A549 (cell line): ENCODE data around the gene CIROP. TPM values are rescaled to one million over a fixed set of nuclear protein-coding genes. Genes with fewer than 3 reads are reported as not detected.

Experiments used
- ATAC-seq, 2 experiments: fragments of 200-7000 bp in 1 of 2; fragments of >200 bp in 1 of 2; cut with Nextera tagmentation in 1 of 2; cut with Tn5 transposase in 1 of 2; 3 replicates each; pipeline versions ENCODE4 v1.8.0 to v1.9.1; 2018 to 2020; ENCODE audit warnings: mild to moderate bottlenecking in 1 of 2, moderate library complexity in 1 of 2
- CTCF ChIA-PET: fragments of 300-600 bp; sonication (Branson Sonifier 250); formaldehyde crosslinking; extraction: SDS; loops from one replicate; lab custom pipeline; 2021; ENCODE audit warnings: antibody characterized with exemption, inconsistent platforms; lab: Yijun Ruan, JAX
- POLR2A ChIA-PET: fragments of 350-600 bp; formaldehyde crosslinking; extraction: SDS; loops from one replicate; lab custom pipeline; 2021; ENCODE audit warnings: antibody characterized with exemption, inconsistent platforms; lab: Yijun Ruan, JAX
- DNase-seq, 2 experiments: peaks; one replicate each; pipeline versions ENCODE4 v3.0.0 to v3.0.0-alpha.2; 2011 to 2016; ENCODE audit warnings: low read depth in 1 of 2, low spot score in 1 of 2
- FAIRE-seq: peaks from 2 replicates; lab custom pipeline; 2011; peaks lifted over from hg19 to GRCh38; lab: Jason Lieb, UNC
- H3K27ac ChIP-seq, 2 experiments: fragments of >200 bp; sonication (Bioruptor Twin); formaldehyde crosslinking; 3 replicates each; pipeline ENCODE4 v1.5.1; 2016 to 2017
- H3K4me1 ChIP-seq: fragments of >200 bp; sonication (Bioruptor Twin); formaldehyde crosslinking; 3 replicates; pipeline ENCODE4 v1.6.1; 2016
- H3K4me2 ChIP-seq: fragments of >200 bp; sonication (Bioruptor Twin); formaldehyde crosslinking; 3 replicates; pipeline ENCODE4 v1.6.1; 2016
- H3K4me3 ChIP-seq: fragments of >200 bp; sonication (Bioruptor Twin); formaldehyde crosslinking; 3 replicates; pipeline ENCODE4 v1.5.1; 2016
- H3K9me3 ChIP-seq: fragments of >200 bp; sonication (Bioruptor Twin); formaldehyde crosslinking; 3 replicates; pipeline ENCODE4 v1.6.1; 2016
- ATOH8 ChIP-seq: fragments of 250-450 bp; sonication (Bioruptor Pico); IDR thresholded peaks from 2 replicates; pipeline ENCODE4 v1.5.0; 2020; ENCODE audit warnings: low read depth, mild to moderate bottlenecking, moderate library complexity
- BCL3 ChIP-seq: fragments of >200 bp; sonication (Bioruptor Twin); formaldehyde crosslinking; IDR thresholded peaks from 3 replicates; pipeline ENCODE4 v1.6.1; 2016
- BHLHE40 ChIP-seq: IDR thresholded peaks from 2 replicates; pipeline ENCODE4 v1.6.1; 2012; ENCODE audit warnings: low read depth, low read length, inconsistent platforms
- CBX2 ChIP-seq: fragments of 200-600 bp; sonication (generic); IDR thresholded peaks from 2 replicates; pipeline ENCODE4 v1.6.1; 2016; ENCODE audit warnings: low read depth, mild to moderate bottlenecking, borderline replicate concordance
- CEBPB ChIP-seq, 2 experiments: fragments of >200 bp in 1 of 2; sonication (Bioruptor Twin) in 1 of 2; formaldehyde crosslinking in 1 of 2; IDR thresholded peaks; 2 replicates each; pipeline ENCODE4 v1.6.1; 2012 to 2016
- CHD2 ChIP-seq: fragments of 150-350 bp; IDR thresholded peaks from 2 replicates; pipeline ENCODE4 v1.6.1; 2014; ENCODE audit warnings: low read length; ENCODE audit not compliant: partially characterized antibody
- CHD4 ChIP-seq: fragments of 200-600 bp; sonication (generic); IDR thresholded peaks from 2 replicates; pipeline ENCODE4 v1.6.1; 2016; ENCODE audit warnings: antibody characterized with exemption, mild to moderate bottlenecking, borderline replicate concordance
- CTCF ChIP-seq: fragments of >200 bp; sonication (Bioruptor Twin); formaldehyde crosslinking; IDR thresholded peaks from 3 replicates; pipeline ENCODE4 v1.5.1; 2016
- EHF ChIP-seq: fragments of 250-450 bp; sonication (Bioruptor Pico); IDR thresholded peaks from 2 replicates; pipeline ENCODE4 v1.5.0; 2020; ENCODE audit warnings: mild to moderate bottlenecking
- ELK1 ChIP-seq: fragments of 150-350 bp; IDR thresholded peaks from 2 replicates; pipeline ENCODE4 v1.6.1; 2014; ENCODE audit warnings: low read depth, mild to moderate bottlenecking, low read length
- EP300 ChIP-seq, 2 experiments: fragments of >200 bp; sonication (Bioruptor Twin); formaldehyde crosslinking; IDR thresholded peaks; 2 replicates in 1 of 2; 3 replicates in 1 of 2; pipeline ENCODE4 v1.6.1; 2016 to 2017
- FOSL2 ChIP-seq, 2 experiments: fragments of 450-650 bp in 1 of 2; fragments of >200 bp in 1 of 2; sonication (Bioruptor Twin) in 1 of 2; formaldehyde crosslinking; IDR thresholded peaks; 2 replicates each; pipeline versions ENCODE4 v1.5.0 to v1.6.1; 2016 to 2020; ENCODE audit warnings: mild to moderate bottlenecking in 1 of 2, moderate library complexity in 1 of 2
- FOXS1 ChIP-seq: fragments of 250-450 bp; sonication (Bioruptor Pico); IDR thresholded peaks from 2 replicates; pipeline ENCODE4 v1.5.0; 2020; ENCODE audit warnings: mild to moderate bottlenecking, moderate library complexity
- GATA3 ChIP-seq: IDR thresholded peaks from 2 replicates; pipeline ENCODE4 v1.6.1; 2012; ENCODE audit warnings: borderline replicate concordance
- HES2 ChIP-seq: fragments of >200 bp; sonication (Bioruptor Twin); formaldehyde crosslinking; IDR thresholded peaks from 2 replicates; pipeline ENCODE4 v1.6.1; 2016
- HMGXB4 ChIP-seq: fragments of 250-450 bp; sonication (Bioruptor Pico); IDR thresholded peaks from 2 replicates; pipeline ENCODE4 v1.5.0; 2021; ENCODE audit warnings: mild to moderate bottlenecking, moderate library complexity, borderline replicate concordance
- HOXB5 ChIP-seq: fragments of 250-450 bp; sonication (Bioruptor Pico); IDR thresholded peaks from 2 replicates; pipeline ENCODE4 v1.5.0; 2020; ENCODE audit warnings: mild to moderate bottlenecking, moderate library complexity
- JUN ChIP-seq, 2 experiments: fragments of >200 bp; sonication (Bioruptor Twin); formaldehyde crosslinking; IDR thresholded peaks; 2 replicates in 1 of 2; 3 replicates in 1 of 2; pipeline ENCODE4 v1.6.1; 2016 to 2017
- JUNB ChIP-seq: fragments of >200 bp; sonication (Bioruptor Twin); formaldehyde crosslinking; IDR thresholded peaks from 2 replicates; pipeline ENCODE4 v1.6.1; 2016
- MAZ ChIP-seq: fragments of 150-350 bp; IDR thresholded peaks from 2 replicates; pipeline ENCODE4 v1.6.1; 2014; ENCODE audit warnings: antibody characterized with exemption, low read depth, low read length, borderline replicate concordance
- NPAS2 ChIP-seq: fragments of 250-450 bp; sonication (Bioruptor Pico); IDR thresholded peaks from 2 replicates; pipeline ENCODE4 v1.8.0; 2022; ENCODE audit warnings: mild to moderate bottlenecking, moderate library complexity, borderline replicate concordance
- NR3C1 ChIP-seq: fragments of >200 bp; sonication (Bioruptor Twin); formaldehyde crosslinking; IDR thresholded peaks from 3 replicates; pipeline ENCODE4 v1.6.1; 2017
- PBX3 ChIP-seq: IDR thresholded peaks from 2 replicates; pipeline ENCODE4 v1.6.1; 2012
- POLR2A ChIP-seq: IDR thresholded peaks from 2 replicates; pipeline ENCODE4 v1.6.1; 2012; ENCODE audit warnings: mild to moderate bottlenecking, low read length
- RCOR1 ChIP-seq: fragments of 150-350 bp; IDR thresholded peaks from 2 replicates; pipeline ENCODE4 v1.6.1; 2014; ENCODE audit warnings: antibody characterized with exemption, low read length, low read depth
- RFX5 ChIP-seq: fragments of 450-650 bp; IDR thresholded peaks from 2 replicates; pipeline ENCODE4 v1.7.1; 2014; ENCODE audit warnings: antibody characterized with exemption, mild to moderate bottlenecking, moderate library complexity
- TFCP2L1 ChIP-seq: fragments of 250-450 bp; sonication (Bioruptor Pico); IDR thresholded peaks from 2 replicates; pipeline ENCODE4 v1.5.0; 2021; ENCODE audit warnings: mild to moderate bottlenecking
- TP53 ChIP-seq: fragments of 250-450 bp; sonication (Bioruptor Pico); IDR thresholded peaks from 2 replicates; pipeline ENCODE4 v1.5.0; 2021; ENCODE audit warnings: mild to moderate bottlenecking, moderate library complexity
- ZC3H11A ChIP-seq: fragments of 450-650 bp; IDR thresholded peaks from 2 replicates; pipeline ENCODE4 v1.6.1; 2014; ENCODE audit warnings: antibody characterized with exemption, mild to moderate bottlenecking
- ZFP36 ChIP-seq: fragments of 450-650 bp; IDR thresholded peaks from 2 replicates; pipeline ENCODE4 v1.6.1; 2014; ENCODE audit warnings: borderline replicate concordance; ENCODE audit not compliant: partially characterized antibody
- ZNF302 ChIP-seq: fragments of 250-450 bp; sonication (Bioruptor Pico); IDR thresholded peaks from 2 replicates; pipeline ENCODE4 v1.9.0; 2021; ENCODE audit warnings: inconsistent platforms, mild to moderate bottlenecking, moderate library complexity
- WGBS: methylation state at CpG from one replicate; pipeline ENCODE4 v1.1.6; 2017; ENCODE audit errors: missing lambda C conversion rate; 5-methylcytosine and 5-hydroxymethylcytosine counted together
- polyA plus RNA-seq, 4 experiments: library from polyadenylated mRNA; depleted of rRNA in 3 of 4; stranded (reverse); fragments of >200 nt; fragmentation: RNase III in 1 of 4; extraction: RNeasy Plus Mini Kit Qiagen cat#74134 plus additional on column Dnase treatment in 1 of 4; gene quantifications; 2 replicates in 3 of 4; 3 replicates in 1 of 4; pipeline ENCODE4 v1.2.3, GENCODE V29; 2011 to 2017

Gene CIROP
- polyA plus RNA-seq, 2 of the 4 experiments (the other 2 are of a cell fraction) = not detected

- DNase-seq = no peak
- CTCF ChIA-PET = interaction anchor here (0.8 to 9.2 kb wide), 8 partner anchors 8 to 107 kb away, joined by 3 to 141 read pairs (median 38); partner anchors contain the start of genes ACIN1 and C14orf119
- ATAC-seq = no peak
- Histone ChIP-seq H3K4me1 (peaks cover 44% of the 10 kb centered on the region), H3K27ac (peak overlapping the region; percentile 71 to 86), H3K4me2 (peak overlapping the region; percentile 75; the same call in 2 of the 3 replicates), H3K4me3 (no peak overlapping the region), H3K9me3 (no peaks in the 10 kb centered on the region)
- FAIRE-seq = no peak
- TF ChIP-seq JUN (IDR thresholded peaks at IDR 0.05) = no peak
- TF ChIP-seq ATOH8 (CRISPR knock-in tag) = no peak
- TF ChIP-seq RCOR1 = no peak
- TF ChIP-seq TFCP2L1 (CRISPR knock-in tag) = no peak
- TF ChIP-seq BHLHE40 = no peak
- no peak for TF ChIP-seq CHD4
- TF ChIP-seq BCL3 = no peak
- TF ChIP-seq CBX2 = no peak
- TF ChIP-seq HES2 = no peak
- no peak for TF ChIP-seq ZC3H11A
- TF ChIP-seq PBX3 = no peak
- no peak for TF ChIP-seq NR3C1
- TF ChIP-seq ZFP36 = no peak
- TF ChIP-seq FOXS1 (CRISPR knock-in tag) = no peak
- TF ChIP-seq NPAS2 (CRISPR knock-in tag) = no peak
- no peak for TF ChIP-seq TP53 (CRISPR knock-in tag)
- no peak for TF ChIP-seq HMGXB4 (CRISPR knock-in tag)
- no peak for TF ChIP-seq HOXB5 (CRISPR knock-in tag)
- WGBS = 90% methylated on average over 2 of the region's 2 CpGs
- POLR2A ChIA-PET = interaction anchor here (1.7 kb wide), 1 partner anchor 15 kb away, joined by 10 read pairs; the partner anchor contains the start of genes ACIN1 and C14orf119
Observed at GRCh38 chr14:23079716-23080115, 25.1 kb downstream of the CIROP start.

- 0 out of 3 replicates have a peak overlapping the region, but pooled peaks have one; percentile 14 for H3K4me3 ChIP-seq
- H3K4me1 ChIP-seq = peaks cover 44% of the 10 kb centered on the region
- peak; percentile 95 to 96 for ATAC-seq
- no peaks in the 10 kb centered on the region for H3K9me3 ChIP-seq
- peak overlapping the region; percentile 71 to 86 for H3K27ac ChIP-seq
- H3K4me2 ChIP-seq = peak overlapping the region; percentile 75
- FAIRE-seq = no peak
- DNase-seq = peak; percentile 45 to 83
- WGBS = 4% methylated on average over 2 of the region's 2 CpGs
- POLR2A ChIA-PET = interaction anchor here (3.5 kb wide), 1 partner anchor 16 kb away, joined by 29 read pairs; the partner anchor contains the start of genes ACIN1 and C14orf119
- CTCF ChIA-PET = interaction anchor here (2.2 to 9.2 kb wide), 11 partner anchors 12 to 108 kb away, joined by 7 to 141 read pairs (median 25); partner anchors contain the start of genes ACIN1, C14orf119, CDH24 and CEBPE
- TF ChIP-seq EP300 (IDR thresholded peaks at IDR 0.05) (no peak), GATA3 (peak; percentile 16; the same call in 1 of the 2 replicates), CHD2 (no peak), MAZ (no peak), CTCF (no peak), CEBPB (IDR thresholded peaks at IDR 0.05) (peak; percentile 46 to 82; a peak in 3 of 4 replicates), HOXB5 (CRISPR knock-in tag) (no peak), ELK1 (no peak), FOSL2 (IDR thresholded peaks at IDR 0.05) (peak; percentile 63; the same call in 1 of the 2 replicates), FOSL2 (CRISPR knock-in tag; IDR thresholded peaks at IDR 0.05) (peak; percentile 78), ZNF302 (CRISPR knock-in tag) (no peak), JUNB (peak; percentile 56; the same call in 1 of the 2 replicates), RFX5 (no peak), POLR2A (no peak), EHF (CRISPR knock-in tag) (no peak)
Observed at GRCh38 chr14:23078692-23079116, 26.1 kb downstream of the CIROP start.
